Common myeloid progenitor, CD34-positive (primary cell): ENCODE data around the gene SCRT2.
"Not testable (repeated sequence)": the region's sequence is repeated elsewhere in the genome, so short reads cannot be mapped to it uniquely, and the experiment has no call there.

ENCODE experiments used
- CTCF ChIA-PET: fragments of 350-600 bp; sonication (Branson Sonifier 250); formaldehyde crosslinking; loops from one replicate; lab custom pipeline; 2021; ENCODE audit warnings: antibody characterized with exemption; lab: Charles Lee
- POLR2A ChIA-PET: fragments of 350-600 bp; sonication (Branson Sonifier 250); formaldehyde crosslinking; loops from one replicate; lab custom pipeline; 2021; ENCODE audit warnings: antibody characterized with exemption; lab: Charles Lee
- DNase-seq, 3 donors: peaks; one replicate each; pipeline versions ENCODE4 v3.0.0 to v3.0.0-alpha.2; 2013
- H3K27ac ChIP-seq, 2 experiments: 1 replicate in 1 of 2; 2 replicates in 1 of 2; pipeline ENCODE4 v1.7.0; 2013; ENCODE audit warnings: inconsistent platforms in 2 of 2, low read length in 2 of 2, mild to moderate bottlenecking in 2 of 2, low read depth in 1 of 2, moderate library complexity in 1 of 2; ENCODE audit not compliant: severe bottlenecking in 2 of 2, insufficient read depth in 1 of 2, poor library complexity in 1 of 2
- H3K27me3 ChIP-seq, 5 experiments: replicated peaks in 2 of 5; 1 replicate in 3 of 5; 2 replicates in 2 of 5; pipeline versions ENCODE4 v1.6.1 to v1.7.0; 2013; ENCODE audit warnings: low read length in 4 of 5, mild to moderate bottlenecking in 2 of 5, moderate library complexity in 2 of 5, inconsistent platforms in 1 of 5; ENCODE audit not compliant: insufficient read depth in 5 of 5, control insufficient read depth in 4 of 5
- H3K36me3 ChIP-seq, 4 experiments: 1 replicate in 2 of 4; 2 replicates in 2 of 4; pipeline versions ENCODE4 v1.6.1 to v1.7.0; 2013; ENCODE audit warnings: low read length in 3 of 4, control low read depth in 1 of 4, mild to moderate bottlenecking in 1 of 4; ENCODE audit not compliant: control insufficient read depth in 4 of 4, insufficient read depth in 4 of 4
- H3K4me1 ChIP-seq, 4 experiments: 1 replicate in 3 of 4; 2 replicates in 1 of 4; pipeline versions ENCODE4 v1.6.1 to v1.7.1; 2013; ENCODE audit warnings: low read length in 3 of 4, mild to moderate bottlenecking in 3 of 4, control low read depth in 1 of 4, inconsistent platforms in 1 of 4, moderate library complexity in 1 of 4; ENCODE audit not compliant: control insufficient read depth in 4 of 4, insufficient read depth in 4 of 4; ENCODE audit errors: control extremely low read depth in 1 of 4
- H3K4me3 ChIP-seq, 7 experiments: 1 replicate in 4 of 7; 2 replicates in 3 of 7; pipeline versions ENCODE4 v1.5.1 to v1.7.0; 2013; ENCODE audit warnings: mild to moderate bottlenecking in 7 of 7, low read length in 6 of 7, moderate library complexity in 6 of 7, inconsistent platforms in 2 of 7, low read depth in 2 of 7, control low read depth in 1 of 7; ENCODE audit not compliant: insufficient read depth in 4 of 7, control insufficient read depth in 1 of 7; ENCODE audit errors: extremely low read depth in 1 of 7
- H3K9me3 ChIP-seq, 5 experiments: 1 replicate in 4 of 5; 2 replicates in 1 of 5; pipeline versions ENCODE4 v1.6.1 to v1.7.1; 2013; ENCODE audit warnings: low read length in 4 of 5, mild to moderate bottlenecking in 2 of 5, inconsistent platforms in 1 of 5, low read depth in 1 of 5, moderate library complexity in 1 of 5; ENCODE audit not compliant: control insufficient read depth in 4 of 5, insufficient read depth in 2 of 5; ENCODE audit errors: control extremely low read depth in 1 of 5
- WGBS: methylation state at CpG from one replicate; pipeline ENCODE4 v1.1.5; 2013; ENCODE audit not compliant: insufficient coverage; 5-methylcytosine and 5-hydroxymethylcytosine counted together

The SCRT2 gene

DNA sequence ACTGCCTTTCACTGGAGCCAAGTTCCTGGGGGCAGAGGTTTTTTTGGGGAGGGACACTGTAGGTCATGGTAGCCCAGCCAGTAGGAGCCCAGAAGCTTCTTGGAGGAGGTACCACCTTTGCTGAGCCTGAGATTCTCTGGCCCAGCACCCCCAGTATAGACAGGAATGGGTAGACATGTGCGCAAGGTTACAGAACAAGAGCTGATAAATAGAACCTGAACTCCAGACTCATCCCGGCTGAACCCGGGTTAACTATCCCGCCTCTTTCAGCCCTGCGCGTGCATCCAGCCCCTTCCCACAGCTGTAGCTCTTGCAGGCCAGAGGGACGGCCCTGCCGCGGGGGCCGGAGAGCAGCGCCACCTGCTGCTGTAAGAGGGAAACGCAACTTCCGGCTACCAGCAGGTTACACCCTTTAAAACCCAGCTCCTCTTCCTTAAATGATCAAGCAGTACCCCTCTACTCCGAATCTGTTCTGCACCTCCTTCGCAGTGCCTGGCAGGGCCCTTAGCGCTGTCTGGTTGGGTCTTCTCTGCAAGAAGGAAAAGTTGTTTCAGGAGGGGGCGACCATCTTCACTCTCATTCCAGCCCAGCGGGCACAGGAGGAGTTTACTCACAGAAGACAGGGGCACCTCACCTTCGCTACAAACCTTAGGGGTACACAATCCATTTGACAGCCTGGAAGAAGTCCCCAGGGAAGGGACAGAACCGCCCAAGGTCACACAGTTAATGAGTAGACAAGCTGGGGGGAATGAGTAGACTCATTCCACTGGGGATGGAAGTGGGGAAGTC lies 30.1 kb downstream of the SCRT2 start:
- WGBS: 11% methylated on average over 18 of the region's 20 CpGs
- Histone ChIP-seq H3K4me1 (peaks cover 0 to 10% (median 6%) of the 10 kb centered on the region in 4 experiments), H3K27ac (no peak overlapping the region), H3K4me3 (no peak overlapping the region), H3K9me3 (peaks cover 0 to 1% (median 0%) of the 10 kb centered on the region in 5 experiments), H3K36me3 (peaks cover 0 to 32% (median 16%) of the 10 kb centered on the region in 4 experiments), H3K27me3 (peaks cover 0 to 5% (median 0%) of the 10 kb centered on the region in 5 experiments)
- peak; percentile 80 to 86 (median 81) for DNase-seq
- ChIA-PET CTCF (interaction anchor here (0.6 to 10.9 kb wide), 39 partner anchors 8 to 137 kb away, joined by 3 to 146 read pairs (median 4); partner anchors contain the start of gene CSNK2A1), POLR2A (interaction anchor here (0.7 to 1.0 kb wide), 2 partner anchors 77 to 82 kb away, joined by 3 to 6 read pairs; no protein-coding TSS in a partner anchor)

GRCh38 chr20:644692-645317 lies 30.8 kb downstream of the SCRT2 start:
- 95% methylated on average over 4 of the region's 11 CpGs for whole genome bisulfite sequencing
- Histone ChIP-seq H3K27ac (no peak overlapping the region), H3K4me1 (peaks cover 0 to 10% (median 6%) of the 10 kb centered on the region in 4 experiments), H3K27me3 (peaks cover 0 to 5% (median 0%) of the 10 kb centered on the region in 5 experiments), H3K4me3 (no peak overlapping the region), H3K36me3 (peaks cover 0 to 25% (median 13%) of the 10 kb centered on the region in 4 experiments), H3K9me3 (peaks cover 0 to 1% (median 0%) of the 10 kb centered on the region in 5 experiments)
- CTCF ChIA-PET: interaction anchor here (0.6 to 10.9 kb wide), 35 partner anchors 8 to 129 kb away, joined by 3 to 146 read pairs (median 4); partner anchors contain the start of gene CSNK2A1
- POLR2A ChIA-PET: interaction anchor here (0.7 to 1.0 kb wide), 2 partner anchors 76 to 82 kb away, joined by 3 to 6 read pairs; no protein-coding TSS in a partner anchor
- no peak for DNase-seq

GRCh38 chr20:642398-643174 lies 33.0 kb downstream of the SCRT2 start:
- POLR2A ChIA-PET: no interaction called here
- H3K27me3 ChIP-seq: peaks cover 0 to 5% (median 0%) of the 10 kb centered on the region in 5 experiments
- peaks cover 0 to 10% (median 6%) of the 10 kb centered on the region in 4 experiments for H3K4me1 ChIP-seq
- peak in 2 of 3 donors; percentile 64 to 73 for DNase-seq
- CTCF ChIA-PET: interaction anchor here (1.6 to 10.9 kb wide), 4 partner anchors 14 to 80 kb away, joined by 6 to 146 read pairs (median 78); no protein-coding TSS in a partner anchor
- H3K4me3 ChIP-seq: peak overlapping the region in 5 of 7 experiments; percentile 4 to 66 (median 35)
- peaks cover 0 to 7% (median 3%) of the 10 kb centered on the region in 4 experiments for H3K36me3 ChIP-seq
- H3K9me3 ChIP-seq: peaks cover 0 to under 1% (median 0%) of the 10 kb centered on the region in 5 experiments
- no peak overlapping the region for H3K27ac ChIP-seq
- WGBS: 3% methylated on average over 44 of the region's 57 CpGs

- H3K27me3 ChIP-seq, POLR2A ChIA-PET: not testable (repeated sequence)
- CTCF ChIA-PET: interaction anchor here (0.9 to 10.9 kb wide), 3 partner anchors 13 to 80 kb away, joined by 3 to 146 read pairs (median 137); no protein-coding TSS in a partner anchor
Observed at GRCh38 chr20:642013-642397, 33.6 kb downstream of the SCRT2 start.

GRCh38 chr20:641516-641875 lies 34.1 kb downstream of the SCRT2 start:
- peaks cover 0 to 5% (median 0%) of the 10 kb centered on the region in 5 experiments for H3K27me3 ChIP-seq
- no peaks in the 10 kb centered on the region for H3K9me3 ChIP-seq
- no peaks in the 10 kb centered on the region for H3K36me3 ChIP-seq
- H3K27ac ChIP-seq: no peak overlapping the region
- ChIA-PET CTCF (interaction anchor here (0.9 to 1.9 kb wide), 3 partner anchors 13 to 46 kb away, joined by 3 to 6 read pairs (median 4); no protein-coding TSS in a partner anchor), POLR2A (interaction anchor here (2.2 kb wide), 1 partner anchor 30 kb away, joined by 6 read pairs; no protein-coding TSS in a partner anchor)
- WGBS: 83% methylated on average over 4 of the region's 12 CpGs
- no peak overlapping the region for H3K4me3 ChIP-seq
- H3K4me1 ChIP-seq: peaks cover 0 to 10% (median 6%) of the 10 kb centered on the region in 4 experiments
- peak in 2 of 3 donors; percentile 45 for DNase-seq

More at GRCh38 chr20:642013-642397, 33.6 kb downstream of the SCRT2 start:
- H3K4me3 ChIP-seq: peak overlapping the region in 1 of 7 experiments; percentile 66
- not testable (repeated sequence) for DNase-seq, H3K4me1 ChIP-seq, H3K36me3 ChIP-seq, H3K9me3 ChIP-seq, H3K27ac ChIP-seq
- WGBS: no CpG with 5 or more reads among the region's 13 CpGs
